ENCODE measurements around the gene ACKR4.
"Not testable (repeated sequence)": the region's sequence is repeated elsewhere in the genome, so short reads cannot be mapped to it uniquely, and the experiment has no call there.

Gene ACKR4

GRCh38 chr3:132596816-132597433, at the start of gene ACKR4:
Gene ACKR4, plus strand, starts transcription at chr3:132597270. Its CDS starts 3,128 bp downstream, at chr3:132600398.
- no peak for DNase-seq (ENCODE audit: low spot score)

- DNase-seq (ENCODE audit: low spot score): no peak
Measured at GRCh38 chr3:132549169-132549568, 47.9 kb upstream of the ACKR4 start.

GRCh38 chr3:132549890-132550578, 47.0 kb upstream of the ACKR4 start:
- no peak for DNase-seq (ENCODE audit: low spot score)

DNA sequence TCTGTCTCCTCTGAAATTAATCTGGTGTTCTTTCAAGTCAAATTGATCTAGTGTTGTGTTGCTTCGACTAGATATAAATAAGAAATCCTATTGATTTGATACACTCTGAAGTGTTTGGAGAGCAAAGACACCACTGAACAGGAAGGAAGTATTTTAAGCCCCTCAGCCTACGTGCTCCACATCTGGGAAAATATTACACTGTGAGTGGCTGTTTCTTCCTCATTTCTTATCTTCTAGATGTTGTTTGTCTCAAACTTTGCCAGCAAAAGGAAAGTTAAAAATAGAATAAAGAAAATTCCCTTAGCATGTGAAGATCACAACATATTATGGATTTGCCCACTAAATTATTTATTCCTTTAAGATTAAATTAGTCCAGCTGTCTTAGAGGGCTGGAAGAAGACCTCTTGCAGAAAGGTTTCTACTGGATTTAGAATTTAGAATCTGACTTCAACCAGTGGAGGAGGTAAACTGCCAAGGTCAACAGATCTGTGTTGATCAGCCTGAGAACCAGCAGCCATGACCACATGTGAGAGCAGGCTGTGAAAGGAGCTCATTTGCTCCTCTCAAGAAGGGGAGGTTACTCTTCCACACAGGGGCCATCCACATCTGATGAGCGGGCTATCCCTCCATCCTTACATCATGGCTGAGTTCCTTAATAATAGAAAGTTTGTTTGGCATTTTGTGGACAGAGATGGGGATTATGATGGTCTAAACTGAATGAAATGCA, 46.3 kb upstream of the ACKR4 start:
- no peak for DNase-seq (ENCODE audit: low spot score)

DNA sequence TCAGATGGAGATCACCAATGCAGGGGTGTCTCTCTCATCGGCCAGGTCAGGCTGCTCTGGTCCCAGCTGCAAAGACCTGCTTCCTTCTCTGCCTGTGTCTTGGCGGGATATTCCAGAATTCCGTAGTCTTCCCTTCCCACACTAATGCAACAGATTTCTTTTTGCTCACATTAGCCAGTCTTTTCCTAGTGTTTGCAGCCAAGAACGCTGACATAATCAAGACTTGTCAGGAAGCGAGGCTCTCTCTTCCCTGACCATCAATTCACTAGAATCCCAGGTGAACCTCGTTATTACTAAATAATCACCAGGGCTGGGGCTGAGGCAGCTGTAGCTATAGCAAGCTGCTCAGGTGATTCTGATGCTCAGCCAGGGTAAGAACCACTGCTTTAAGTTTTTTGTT, 43.2 kb upstream of the ACKR4 start:
- DNase-seq (ENCODE audit: low spot score): no peak

DNA sequence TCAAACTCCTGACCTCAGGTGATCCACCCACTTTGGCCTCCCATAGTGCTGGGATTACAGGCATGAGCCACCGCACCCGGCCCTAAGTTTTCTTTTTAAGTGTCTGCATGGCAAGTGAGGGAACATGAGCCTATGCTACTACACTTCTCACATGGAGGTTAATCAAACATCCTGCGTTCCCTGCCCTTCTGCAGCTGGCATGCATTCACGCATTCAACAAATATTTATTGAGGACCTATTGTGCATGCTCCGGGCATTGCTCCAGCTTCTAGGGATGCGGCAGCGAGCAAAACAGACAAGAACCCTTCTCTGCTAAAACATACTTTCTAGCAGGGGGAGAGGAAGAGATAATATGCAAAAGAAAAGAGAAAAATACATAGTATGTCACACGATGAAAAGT, 42.6 kb upstream of the ACKR4 start:
- DNase-seq (ENCODE audit: low spot score): no peak

GRCh38 chr3:132555306-132556035, 41.6 kb upstream of the ACKR4 start:
- DNase-seq (ENCODE audit: low spot score): no peak

- not testable (repeated sequence) for DNase-seq (ENCODE audit: low spot score)
Measured at GRCh38 chr3:132556036-132556386, 41.1 kb upstream of the ACKR4 start.

GRCh38 chr3:132556508-132557159, 40.4 kb upstream of the ACKR4 start:
- no peak for DNase-seq (ENCODE audit: low spot score)

DNA sequence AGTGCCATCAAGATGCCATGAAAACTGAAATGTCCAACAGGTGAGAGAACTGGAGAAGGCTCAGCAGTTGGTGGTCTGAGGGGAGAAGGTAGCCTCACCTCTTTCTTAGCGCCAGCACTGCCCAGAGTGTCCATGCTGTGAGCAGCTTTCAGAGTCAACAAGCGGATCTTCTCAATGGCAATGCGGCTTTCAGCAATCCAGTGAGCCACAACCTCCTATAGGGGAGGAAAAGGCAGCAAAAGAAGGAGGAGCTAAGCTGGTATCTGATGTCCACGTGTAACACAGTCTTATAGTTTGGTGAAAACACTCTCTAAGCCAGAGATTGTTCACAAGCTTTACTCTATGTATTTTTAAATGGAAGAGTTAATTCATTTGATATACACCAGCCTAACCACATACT, 36.1 kb upstream of the ACKR4 start:
- DNase-seq (ENCODE audit: low spot score): no peak

GRCh38 chr3:132563420-132564069, 33.5 kb upstream of the ACKR4 start:
- DNase-seq (ENCODE audit: low spot score): no peak

- no peak for DNase-seq (ENCODE audit: low spot score)
Measured at GRCh38 chr3:132564070-132564465, 33.0 kb upstream of the ACKR4 start.

GRCh38 chr3:132568422-132568821, 28.6 kb upstream of the ACKR4 start:
- no peak for DNase-seq (ENCODE audit: low spot score)

DNA sequence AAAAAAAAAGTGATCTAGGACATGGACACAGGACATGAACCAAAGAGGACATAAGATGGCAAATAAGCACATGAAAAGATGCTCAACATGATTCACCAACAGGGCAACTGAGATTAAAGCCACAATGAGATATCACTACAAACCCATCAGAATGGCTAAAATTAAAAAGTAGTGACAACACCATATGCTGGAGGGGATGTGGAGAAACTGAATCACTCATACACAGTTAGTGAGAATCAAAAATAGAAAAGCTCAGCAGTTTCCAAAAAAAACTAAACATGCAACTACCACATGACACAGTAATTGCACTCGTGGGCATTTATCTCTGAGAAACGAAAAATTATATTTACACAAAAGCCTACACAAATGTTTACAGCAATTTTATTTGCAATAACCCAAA, 27.9 kb upstream of the ACKR4 start:
- no peak for DNase-seq (ENCODE audit: low spot score)

- no peak for DNase-seq (ENCODE audit: low spot score)
Measured at GRCh38 chr3:132569580-132569979, 27.5 kb upstream of the ACKR4 start.

GRCh38 chr3:132570016-132570415, 27.1 kb upstream of the ACKR4 start:
- DNase-seq (ENCODE audit: low spot score): no peak

- DNase-seq (ENCODE audit: low spot score): no peak
Measured at GRCh38 chr3:132573797-132574211, 23.3 kb upstream of the ACKR4 start.

DNA sequence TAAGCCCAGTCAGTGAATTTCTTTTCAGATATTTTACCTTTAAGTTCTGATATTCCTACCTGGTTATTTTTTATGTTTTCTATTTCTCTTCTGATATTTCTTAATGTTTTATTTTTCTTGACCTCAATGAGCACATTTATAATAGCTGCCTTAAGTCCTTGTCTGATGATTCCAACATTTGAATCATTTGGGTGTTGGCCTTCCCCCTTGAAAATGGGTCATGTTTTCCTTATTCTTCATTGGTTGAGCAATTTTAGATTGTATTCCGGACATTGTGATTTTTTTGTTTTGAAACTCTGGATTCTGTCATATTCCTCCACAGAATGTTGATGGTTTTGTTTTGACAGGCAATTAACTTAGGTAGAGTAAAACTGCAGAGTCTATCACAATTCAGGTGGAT, 9.7 kb upstream of the ACKR4 start:
- DNase-seq (ENCODE audit: low spot score): no peak

GRCh38 chr3:132592216-132592615, 4.9 kb upstream of the ACKR4 start:
- DNase-seq (ENCODE audit: low spot score): no peak

DNA sequence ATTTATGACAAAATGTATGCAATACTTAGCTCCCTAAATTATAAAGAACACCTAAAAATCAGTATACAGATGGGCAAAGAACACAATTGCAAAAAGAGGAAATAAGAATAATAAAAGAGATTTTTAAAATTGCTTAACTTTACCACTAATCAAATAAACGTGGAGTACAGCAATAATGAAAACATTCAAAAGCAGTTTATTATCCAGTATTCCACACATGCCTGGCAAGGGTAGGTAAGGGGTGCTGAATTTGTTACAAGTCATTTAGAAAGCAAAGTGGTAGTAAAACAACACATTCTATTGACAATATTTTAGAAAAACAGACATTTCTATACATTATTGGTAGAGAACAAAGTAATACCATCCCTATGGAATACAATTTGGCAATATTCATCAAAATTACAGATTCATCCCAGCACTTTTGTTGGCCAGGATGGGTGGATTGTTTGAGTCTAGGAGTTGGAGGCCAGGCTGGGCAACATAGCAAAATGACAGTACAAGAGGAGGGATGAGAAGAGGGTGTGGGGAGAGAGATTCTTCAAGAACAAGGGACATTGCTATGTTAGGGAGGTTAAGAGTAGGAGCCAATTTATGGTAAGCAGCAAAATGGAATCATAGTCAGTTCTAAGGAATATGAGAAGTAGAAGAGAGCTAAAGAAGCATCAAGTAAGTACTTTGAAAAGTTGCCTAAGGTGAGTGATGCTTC, 3.7 kb upstream of the ACKR4 start:
- no peak for DNase-seq (ENCODE audit: low spot score)

- DNase-seq (ENCODE audit: low spot score): no peak
Measured at GRCh38 chr3:132593947-132594323, 3.1 kb upstream of the ACKR4 start.

All from SW480 (cell line).